PFSK-1 (cell line): ENCODE data around the gene NABP1.

Source experiments
- FOXP2 ChIP-seq: optimal IDR thresholded peaks from 2 replicates; pipeline ENCODE3; 2011; ENCODE audit warnings: borderline replicate concordance, control low read depth, inconsistent platforms; ENCODE audit not compliant: insufficient read depth; ENCODE audit errors: extremely low read length, extremely low read depth
- POLR2AphosphoS5 ChIP-seq: IDR thresholded peaks from 2 replicates; pipeline ENCODE4 v1.6.1; 2012; ENCODE audit warnings: low read depth, mild to moderate bottlenecking, control low read depth, low read length, moderate library complexity
- SIN3A ChIP-seq: IDR thresholded peaks from 2 replicates; pipeline ENCODE4 v1.6.1; 2012; ENCODE audit warnings: mild to moderate bottlenecking, low read length, moderate library complexity, borderline replicate concordance; ENCODE audit not compliant: insufficient read depth
- TAF1 ChIP-seq: IDR thresholded peaks from 2 replicates; pipeline ENCODE4 v1.6.1; 2012; ENCODE audit warnings: low read length, control low read depth, borderline replicate concordance; ENCODE audit not compliant: insufficient read depth
- TF ChIP-seq, protein P1 (sequence below), 2 experiments: IDR thresholded peaks; 2 replicates each; pipeline versions ENCODE4 v1.6.1 to v1.8.0; 2011 to 2012; ENCODE audit warnings: low read depth in 2 of 2, low read length in 2 of 2, control low read depth in 1 of 2, inconsistent platforms in 1 of 2, mild to moderate bottlenecking in 1 of 2, moderate library complexity in 1 of 2; ENCODE audit not compliant: insufficient read depth in 1 of 2

NABP1 gene

GRCh38 chr2:191646163-191646902, 31.6 kb upstream of the NABP1 start:
- TF ChIP-seq, protein P1, sequence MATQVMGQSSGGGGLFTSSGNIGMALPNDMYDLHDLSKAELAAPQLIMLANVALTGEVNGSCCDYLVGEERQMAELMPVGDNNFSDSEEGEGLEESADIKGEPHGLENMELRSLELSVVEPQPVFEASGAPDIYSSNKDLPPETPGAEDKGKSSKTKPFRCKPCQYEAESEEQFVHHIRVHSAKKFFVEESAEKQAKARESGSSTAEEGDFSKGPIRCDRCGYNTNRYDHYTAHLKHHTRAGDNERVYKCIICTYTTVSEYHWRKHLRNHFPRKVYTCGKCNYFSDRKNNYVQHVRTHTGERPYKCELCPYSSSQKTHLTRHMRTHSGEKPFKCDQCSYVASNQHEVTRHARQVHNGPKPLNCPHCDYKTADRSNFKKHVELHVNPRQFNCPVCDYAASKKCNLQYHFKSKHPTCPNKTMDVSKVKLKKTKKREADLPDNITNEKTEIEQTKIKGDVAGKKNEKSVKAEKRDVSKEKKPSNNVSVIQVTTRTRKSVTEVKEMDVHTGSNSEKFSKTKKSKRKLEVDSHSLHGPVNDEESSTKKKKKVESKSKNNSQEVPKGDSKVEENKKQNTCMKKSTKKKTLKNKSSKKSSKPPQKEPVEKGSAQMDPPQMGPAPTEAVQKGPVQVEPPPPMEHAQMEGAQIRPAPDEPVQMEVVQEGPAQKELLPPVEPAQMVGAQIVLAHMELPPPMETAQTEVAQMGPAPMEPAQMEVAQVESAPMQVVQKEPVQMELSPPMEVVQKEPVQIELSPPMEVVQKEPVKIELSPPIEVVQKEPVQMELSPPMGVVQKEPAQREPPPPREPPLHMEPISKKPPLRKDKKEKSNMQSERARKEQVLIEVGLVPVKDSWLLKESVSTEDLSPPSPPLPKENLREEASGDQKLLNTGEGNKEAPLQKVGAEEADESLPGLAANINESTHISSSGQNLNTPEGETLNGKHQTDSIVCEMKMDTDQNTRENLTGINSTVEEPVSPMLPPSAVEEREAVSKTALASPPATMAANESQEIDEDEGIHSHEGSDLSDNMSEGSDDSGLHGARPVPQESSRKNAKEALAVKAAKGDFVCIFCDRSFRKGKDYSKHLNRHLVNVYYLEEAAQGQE (IDR thresholded peaks at IDR 0.05; ENCODE audit: insufficient read depth in 1 of 2, low read depth in 2 of 2, low read length in 2 of 2), result no peak
- TF ChIP-seq FOXP2 (no peak), POLR2AphosphoS5 (no peak), TAF1 (no peak), SIN3A (no peak)

- no peak for TF ChIP-seq POLR2AphosphoS5
- no peak for TF ChIP-seq TAF1
- TF ChIP-seq, protein P1 (IDR thresholded peaks at IDR 0.05; ENCODE audit: insufficient read depth in 1 of 2, low read depth in 2 of 2, low read length in 2 of 2), result no peak
- no peak for TF ChIP-seq FOXP2
- TF ChIP-seq SIN3A, result no peak
These were observed 28.4 kb upstream of the NABP1 start for GRCh38 chr2:191649519-191649918.

DNA sequence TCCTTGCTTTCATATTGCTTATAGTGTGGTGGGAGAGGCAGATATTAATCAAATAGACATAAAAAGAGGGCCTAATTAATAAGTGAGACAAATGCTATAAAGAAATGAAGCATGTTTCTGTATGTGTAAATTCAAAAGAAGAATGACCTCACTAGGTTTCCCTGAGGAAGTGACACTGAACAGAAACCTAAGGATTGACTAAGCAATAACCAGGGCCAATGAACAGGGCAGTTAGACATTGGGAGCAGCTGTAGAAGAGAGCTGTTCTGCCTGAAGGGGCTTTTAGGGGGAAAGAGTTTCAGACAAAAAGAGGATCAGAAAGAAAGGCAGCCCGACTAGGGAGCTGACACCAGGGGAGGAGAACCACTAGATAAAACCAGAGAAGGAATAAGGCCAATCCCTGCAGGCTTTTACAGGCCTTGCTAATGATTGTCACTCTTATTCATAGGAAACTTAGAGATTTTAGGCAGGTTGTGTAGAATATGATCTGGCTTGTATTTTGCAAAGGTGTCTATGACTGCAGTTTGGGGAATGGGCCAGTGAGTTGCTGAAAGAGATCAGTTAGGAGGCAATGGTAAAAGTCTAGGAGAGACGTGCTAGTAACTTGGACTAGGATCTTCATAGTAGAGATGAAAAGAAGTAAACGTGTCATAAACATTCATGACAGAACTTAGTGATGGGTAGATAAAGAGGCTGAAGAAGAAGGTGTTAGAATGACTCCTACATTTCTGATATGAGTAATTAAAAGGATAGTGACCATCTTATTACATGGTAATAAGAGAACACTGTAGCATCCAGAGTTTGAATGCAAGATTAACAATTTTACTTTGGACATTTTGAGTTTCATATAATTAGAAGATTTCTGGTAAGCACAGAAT, 26.8 kb upstream of the NABP1 start:
- no peak for TF ChIP-seq SIN3A
- TF ChIP-seq POLR2AphosphoS5, result no peak
- TF ChIP-seq, protein P1 (IDR thresholded peaks at IDR 0.05; ENCODE audit: insufficient read depth in 1 of 2, low read depth in 2 of 2, low read length in 2 of 2), result no peak
- no peak for TF ChIP-seq TAF1
- TF ChIP-seq FOXP2, result no peak

- no peak for TF ChIP-seq POLR2AphosphoS5
- no peak for TF ChIP-seq TAF1
- TF ChIP-seq, protein P1 (IDR thresholded peaks at IDR 0.05; ENCODE audit: insufficient read depth in 1 of 2, low read depth in 2 of 2, low read length in 2 of 2), result no peak
- TF ChIP-seq SIN3A, result no peak
These were observed 24.1 kb upstream of the NABP1 start for GRCh38 chr2:191653667-191654391.
